COLO668 (cell line): ENCODE data around the gene CSRP1.

Experiments
- DNase-seq: peaks from one replicate; lab custom pipeline; 2025; ENCODE audit not compliant: unreplicated experiment; lab: John Stamatoyannopoulos, UW

Gene CSRP1

DNA sequence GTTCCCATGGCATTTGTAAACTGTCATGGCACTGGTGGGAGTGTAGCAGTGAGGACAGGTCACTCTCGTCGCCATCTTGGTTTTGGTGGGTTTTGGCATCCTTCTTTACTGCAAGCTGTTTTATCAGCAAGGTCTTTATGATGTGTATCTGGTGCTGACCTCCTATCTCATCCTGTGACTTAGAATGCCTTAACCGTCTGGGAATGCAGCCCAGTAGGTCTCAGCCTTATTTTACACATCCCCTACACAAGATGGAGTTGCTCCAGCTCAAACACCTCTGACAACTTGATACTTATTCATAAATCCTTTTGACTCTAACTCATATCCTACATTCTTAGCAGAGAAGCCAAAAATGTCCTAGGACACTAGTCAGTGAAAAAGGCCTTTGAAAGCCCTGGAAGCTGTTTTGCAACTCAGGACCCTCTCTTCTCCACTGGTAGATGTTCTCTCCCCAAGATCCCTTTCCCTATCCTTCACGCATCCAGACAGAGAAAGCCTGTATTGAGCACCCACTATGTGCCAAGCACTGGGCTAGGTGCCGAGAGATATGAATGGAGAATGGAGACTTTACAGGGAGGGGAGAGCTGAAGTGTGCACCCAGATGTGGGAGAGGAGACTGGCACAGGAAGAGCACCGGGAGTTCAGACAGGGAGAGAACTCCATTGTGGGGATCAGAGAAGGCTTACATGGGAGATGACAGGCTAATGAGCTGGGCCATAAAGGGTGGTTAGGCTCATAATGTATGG lies 6.7 kb upstream of the CSRP1 start:
- no peak for DNase-seq

DNA sequence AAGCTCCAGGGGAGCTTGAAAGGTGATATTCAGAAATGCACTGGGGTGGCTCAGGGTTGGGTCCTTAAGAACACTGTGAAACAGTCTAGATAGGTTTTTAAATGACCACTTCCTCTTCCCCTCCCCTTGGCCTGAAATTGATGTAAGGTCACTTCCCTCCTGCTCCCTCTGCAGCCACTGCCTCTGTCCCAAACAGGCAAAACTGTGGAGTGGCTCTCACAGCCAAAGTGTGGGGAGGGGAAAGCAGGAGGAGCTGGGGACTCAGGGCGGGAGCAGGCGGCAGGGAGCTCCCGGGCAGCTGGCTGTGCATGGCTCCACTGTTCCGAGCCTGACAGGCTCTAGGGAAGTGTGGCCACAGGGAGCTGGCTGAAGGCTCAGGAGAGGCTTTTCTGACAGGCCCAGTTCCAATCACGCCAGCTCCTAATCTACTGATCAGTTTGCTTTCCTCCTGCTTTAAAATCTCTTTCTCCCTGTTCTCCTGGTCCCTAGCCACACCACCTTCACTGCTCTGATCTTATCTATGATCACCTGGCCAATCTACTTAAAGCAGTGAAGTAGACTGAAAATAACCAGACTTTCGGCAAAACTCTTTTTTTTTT lies 5.1 kb upstream of the CSRP1 start:
- peak; percentile 26 for DNase-seq

DNA sequence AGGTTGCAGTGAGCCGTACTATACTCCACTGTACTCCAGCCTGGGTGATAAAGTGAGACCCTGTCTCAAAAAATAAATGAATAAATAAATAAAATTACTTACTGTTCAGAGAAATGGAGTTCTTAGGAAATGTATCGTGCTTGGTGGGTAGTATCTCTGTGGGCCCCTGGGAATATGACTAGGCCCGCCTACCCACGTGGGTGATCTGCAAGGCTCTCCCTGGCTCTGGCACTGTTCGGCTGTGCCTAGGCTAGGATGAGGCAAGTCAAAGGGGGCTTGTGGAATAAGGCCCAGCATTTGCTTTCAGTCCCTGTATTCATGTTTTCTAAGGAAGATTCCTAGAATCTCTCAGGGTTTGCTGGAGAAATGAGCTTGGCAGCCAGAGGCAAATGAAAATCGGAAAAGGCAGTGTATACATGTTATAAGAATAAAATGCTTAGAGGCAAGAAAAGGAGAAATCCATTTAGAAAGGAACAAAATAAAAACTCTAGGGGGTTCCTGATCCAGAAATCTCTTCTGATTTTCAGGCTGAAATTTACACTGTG lies 4.5 kb upstream of the CSRP1 start:
- DNase-seq = no peak

DNA sequence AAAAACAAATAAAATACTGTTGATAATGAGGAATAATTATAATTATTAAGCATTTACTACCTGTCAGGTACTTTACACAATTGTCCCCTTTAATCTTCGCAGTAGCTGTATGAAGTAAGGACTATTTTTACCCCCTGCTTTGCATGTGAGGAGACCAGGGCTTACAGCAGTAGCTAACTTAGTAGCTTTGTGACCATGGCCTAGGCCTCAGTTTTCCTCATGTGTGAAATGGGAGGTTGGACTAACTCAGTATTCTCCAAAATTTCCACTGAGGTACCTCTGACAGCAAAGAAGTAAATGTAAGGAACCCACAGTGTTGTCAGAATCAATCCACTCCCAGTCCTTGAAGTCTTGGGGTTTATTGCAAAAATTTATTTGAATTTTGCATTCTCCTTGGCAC lies 3.8 kb upstream of the CSRP1 start:
- no peak for DNase-seq

DNA sequence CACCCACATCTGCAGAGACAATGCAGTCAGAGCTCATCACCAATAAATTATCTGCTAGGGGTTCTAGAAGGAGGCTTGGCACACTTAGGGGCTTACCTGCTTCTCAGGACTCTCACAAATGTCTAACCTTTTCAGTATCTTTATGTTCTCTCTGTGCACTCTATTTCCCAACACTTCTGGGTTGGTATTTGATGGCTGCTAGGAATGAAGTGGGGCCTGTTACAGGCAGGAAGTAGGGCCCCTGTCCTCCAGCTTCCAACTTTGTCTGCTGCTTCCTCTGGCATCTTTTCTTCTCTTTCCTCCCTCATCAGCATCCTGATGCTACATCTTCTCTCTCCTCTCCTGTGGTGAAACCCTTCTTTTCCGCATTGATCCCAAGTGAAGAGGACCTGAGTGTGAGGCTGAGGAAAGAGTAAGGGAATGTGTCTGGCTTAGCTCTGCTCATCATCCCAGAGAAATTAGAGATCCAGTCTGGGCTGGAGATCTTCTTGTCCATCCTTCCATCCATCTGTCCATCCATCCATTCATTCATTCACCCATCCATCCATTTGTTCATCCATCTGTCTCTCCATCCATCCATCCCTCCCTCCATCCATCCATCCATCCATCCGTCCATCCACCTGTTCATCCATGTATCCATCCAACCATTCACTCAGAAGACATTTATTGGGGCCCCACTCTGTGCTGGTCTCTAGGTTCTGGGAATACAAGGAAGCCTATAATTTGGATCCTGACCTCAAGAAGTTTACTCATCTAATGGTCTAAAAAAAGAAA lies 2.9 kb upstream of the CSRP1 start:
- DNase-seq = no peak

DNA sequence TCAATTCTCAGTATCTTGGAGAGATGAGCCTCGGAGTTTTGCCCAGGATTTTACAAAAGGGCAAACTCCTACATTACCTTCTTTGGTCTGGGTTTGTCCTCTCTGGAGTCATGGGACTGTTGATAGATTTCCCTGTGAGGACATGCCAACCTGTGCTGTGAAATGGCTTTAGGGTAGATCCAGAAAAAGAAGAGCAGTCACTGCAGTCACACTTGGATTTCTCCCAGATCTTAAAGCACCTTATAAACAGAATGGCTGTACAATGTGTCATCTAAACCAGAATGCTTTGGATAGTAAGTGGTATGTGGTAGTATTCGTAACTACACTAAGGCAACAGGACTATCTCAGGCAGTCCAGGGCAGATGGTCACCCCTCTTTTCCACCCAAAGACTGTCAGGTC lies 1.9 kb upstream of the CSRP1 start:
- no peak for DNase-seq

DNA sequence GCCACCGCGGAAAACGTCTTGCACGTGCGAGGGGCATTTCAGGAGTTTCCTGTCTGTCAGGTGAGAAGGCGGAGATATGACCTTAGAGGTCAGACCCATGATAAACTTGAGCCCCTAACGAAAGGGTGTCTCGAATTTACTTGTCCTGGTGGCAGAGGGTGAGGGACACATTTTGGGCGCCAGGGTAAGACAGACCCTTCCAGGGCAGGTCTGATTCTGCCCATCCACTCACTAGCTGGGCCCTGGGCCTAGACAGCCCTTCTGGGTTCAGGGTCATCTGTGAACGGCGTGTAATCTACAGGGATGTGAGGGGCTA lies 395 bp upstream of the CSRP1 start:
- no peak for DNase-seq

DNA sequence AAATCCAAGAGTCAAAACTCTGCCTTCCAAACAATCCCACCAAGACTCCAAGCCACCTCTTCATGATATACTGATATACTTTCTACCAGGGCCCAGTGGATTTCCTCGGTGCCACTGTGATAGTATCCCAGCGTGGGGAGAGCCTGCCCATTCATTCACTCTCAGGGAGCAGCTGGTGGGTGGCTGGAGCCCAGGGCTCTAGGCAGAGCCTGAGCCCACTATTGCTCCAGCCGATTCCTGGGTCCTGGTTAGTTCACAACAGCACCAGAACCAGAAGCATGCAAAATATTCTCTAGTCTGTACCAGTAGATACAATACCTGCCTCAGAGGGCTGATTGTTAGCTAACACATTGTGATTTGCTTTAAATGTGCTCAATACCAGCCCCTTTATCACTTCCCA lies 831 bp downstream of the CSRP1 start:
- peak; percentile 55 for DNase-seq

DNA sequence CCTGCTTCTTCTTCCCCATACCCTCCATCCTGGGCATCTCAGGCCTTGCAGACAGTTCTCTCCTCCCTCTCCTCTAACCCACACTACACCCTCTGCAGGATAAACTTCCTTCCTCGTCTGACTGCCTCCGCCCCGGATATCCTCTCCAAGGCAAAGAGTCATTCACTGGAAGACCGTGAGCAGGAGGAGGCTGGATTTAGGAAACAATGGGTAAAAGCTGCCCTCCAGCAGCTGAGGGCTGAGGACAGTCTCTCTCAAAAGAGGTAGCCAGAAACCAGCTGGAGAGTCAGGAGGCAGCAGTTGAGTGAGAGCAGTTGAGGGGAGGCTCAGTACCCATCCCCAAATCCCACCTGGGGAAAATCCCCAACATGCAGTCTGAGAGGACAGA lies 1.4 kb downstream of the CSRP1 start:
- peak; percentile 80 for DNase-seq

DNA sequence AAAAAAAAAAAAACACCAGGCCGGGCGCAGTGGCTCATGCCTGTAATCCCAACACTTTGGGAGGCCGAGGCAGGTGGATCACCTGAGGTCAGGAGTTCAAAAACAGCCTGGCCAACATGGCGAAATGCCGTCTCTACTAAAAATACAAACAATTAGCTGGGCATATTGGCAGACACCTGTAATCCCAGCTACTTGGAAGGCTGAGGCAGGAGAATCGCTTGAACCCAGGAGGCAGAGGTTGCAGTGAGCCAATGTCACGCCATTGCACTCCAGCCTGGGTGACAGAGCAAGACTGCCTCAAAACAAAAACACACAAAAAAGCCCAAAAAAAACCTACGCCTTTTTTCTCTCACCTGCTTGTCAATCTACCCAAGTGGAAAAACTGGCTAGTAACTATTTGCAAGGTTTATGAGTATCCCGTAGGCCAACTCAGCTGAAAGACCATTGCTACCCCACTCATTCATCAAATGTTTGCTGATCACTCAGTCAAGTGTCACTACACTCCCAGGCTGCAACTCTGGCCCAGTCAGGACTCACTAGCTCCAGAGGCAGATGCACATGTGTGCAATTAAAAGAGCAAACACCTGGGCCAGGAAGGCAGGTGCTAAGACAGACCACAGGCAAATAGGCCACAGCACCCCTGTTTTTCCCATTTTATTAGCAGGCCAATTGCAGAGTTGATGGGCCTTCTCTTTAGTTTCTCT lies 2.0 kb downstream of the CSRP1 start:
- peak; percentile 83 for DNase-seq

DNA sequence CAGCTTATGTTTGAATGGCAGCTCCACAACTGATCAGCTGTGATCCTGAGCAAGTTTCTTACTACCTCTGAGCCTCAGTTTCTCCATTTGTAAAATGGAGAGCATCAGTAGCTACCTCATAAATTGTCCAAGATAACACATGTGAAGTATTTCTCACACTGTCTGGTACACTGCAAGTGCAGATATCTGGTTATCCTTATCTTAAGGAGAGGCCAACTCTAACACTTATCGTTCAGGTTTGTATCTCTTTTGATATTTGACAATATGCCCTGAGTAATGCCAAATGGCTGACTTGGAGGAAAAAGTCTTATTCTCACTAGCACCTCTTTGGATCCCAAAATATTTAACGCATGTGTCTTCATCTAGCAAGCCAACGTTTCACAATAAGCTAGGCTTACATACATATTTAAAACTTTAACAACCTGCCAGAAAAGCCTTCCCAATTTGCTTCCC lies 2.7 kb downstream of the CSRP1 start:
- DNase-seq = no peak

DNA sequence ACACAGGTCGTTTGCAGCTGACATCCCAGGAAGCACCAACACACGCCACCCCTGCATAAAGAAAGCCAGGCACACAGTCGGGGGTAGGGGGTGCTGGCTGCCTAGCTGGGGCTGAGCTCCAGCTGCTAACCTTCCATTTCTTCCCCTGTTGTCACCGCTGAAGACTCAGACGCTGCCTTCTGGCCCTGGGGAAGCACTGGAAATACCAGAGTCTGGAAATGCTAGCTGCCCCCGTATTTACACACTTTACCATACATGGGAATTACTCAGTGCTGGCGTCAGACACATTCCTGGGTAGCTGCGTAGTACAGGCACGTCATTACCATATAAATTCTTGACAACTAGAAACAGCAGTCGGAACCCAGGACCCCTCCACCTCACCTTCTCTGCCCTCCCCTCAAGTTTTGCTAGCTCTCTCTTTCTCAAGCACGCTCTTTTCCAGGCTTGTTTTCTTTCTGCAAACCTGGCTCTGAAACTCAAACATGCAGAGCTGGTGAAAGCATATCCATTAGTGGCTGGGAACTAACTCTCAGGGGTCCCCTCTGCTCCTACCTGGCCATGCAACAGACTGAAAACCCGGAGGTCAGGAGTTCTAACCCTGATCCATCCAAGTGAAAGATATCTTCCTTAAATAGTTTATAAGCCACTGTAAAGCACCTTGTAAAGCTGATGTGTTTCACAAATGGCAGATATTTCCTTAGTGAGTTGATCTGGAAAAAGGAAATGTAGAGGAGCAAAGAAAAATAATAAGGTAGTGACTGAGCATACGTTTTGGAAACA lies 3.3 kb downstream of the CSRP1 start:
- DNase-seq = peak; percentile 45

DNA sequence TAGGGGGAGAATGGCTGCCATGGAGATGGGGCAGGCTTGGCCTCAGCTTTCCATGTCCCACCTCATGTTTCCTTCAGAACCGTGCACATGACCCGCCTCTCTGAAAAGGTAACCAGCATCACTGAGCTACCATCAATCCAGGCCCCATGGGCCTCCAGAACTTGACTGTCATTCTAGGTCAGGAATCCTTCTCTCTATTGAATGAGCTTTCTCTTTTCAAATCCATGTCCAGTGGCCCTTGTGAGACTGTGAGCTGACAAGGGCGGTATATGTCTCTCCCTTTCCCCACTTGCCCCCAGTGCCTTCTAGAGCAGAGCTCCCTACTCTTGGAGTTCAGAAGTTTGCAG lies 4.4 kb downstream of the CSRP1 start:
- no peak for DNase-seq

DNA sequence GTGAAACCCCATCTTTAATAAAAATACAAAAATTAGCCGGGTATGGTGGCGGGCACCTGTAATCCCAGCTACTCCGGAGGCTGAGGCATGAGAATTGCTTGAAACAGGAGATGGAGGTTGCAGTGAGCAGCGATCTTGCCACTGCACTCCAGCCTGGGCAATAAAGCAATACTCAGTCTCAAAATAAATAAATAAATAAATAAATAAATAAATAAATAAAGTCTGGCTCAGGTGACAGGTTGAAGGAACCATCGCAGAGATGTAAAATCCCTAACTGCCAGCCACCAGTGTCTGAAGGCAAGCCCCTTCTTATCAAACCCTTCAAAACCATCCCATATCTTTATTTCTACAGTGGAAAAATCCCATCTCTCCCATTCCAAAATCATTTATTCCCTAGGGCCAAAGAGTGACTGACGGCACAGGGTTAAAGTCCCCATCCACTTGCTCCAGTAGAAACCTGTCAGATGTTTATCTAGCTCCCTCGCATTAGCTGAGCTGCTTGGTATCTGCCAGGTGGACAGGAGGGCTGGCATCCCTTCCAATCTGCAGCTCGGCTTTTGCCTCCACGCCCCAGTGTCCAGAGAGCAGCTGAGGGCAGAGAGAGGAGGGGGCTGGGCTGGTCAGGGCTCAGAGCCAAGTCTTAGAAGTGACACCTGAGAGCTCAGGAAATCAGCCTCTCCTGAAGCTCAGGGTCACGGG lies 5.0 kb downstream of the CSRP1 start:
- DNase-seq = peak; percentile 86

DNA sequence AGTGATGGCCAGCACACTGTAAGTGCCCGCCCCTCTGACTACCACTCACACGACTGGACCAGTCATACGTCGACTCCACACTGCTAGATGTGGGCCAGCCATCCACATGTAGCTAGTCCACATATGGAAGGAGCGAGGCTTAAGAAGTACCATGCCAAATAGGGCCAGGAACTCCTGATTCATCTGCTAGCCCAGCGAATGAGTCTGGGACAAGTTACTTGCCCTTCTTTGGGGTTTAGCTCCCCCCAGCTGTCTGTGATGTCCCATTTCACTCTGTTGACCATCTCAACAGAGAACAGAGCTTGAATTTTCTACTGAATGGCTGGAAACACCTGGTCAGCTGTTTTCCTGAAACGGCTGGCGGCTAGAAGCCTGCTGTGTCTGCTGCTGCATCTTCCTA lies 5.8 kb downstream of the CSRP1 start:
- DNase-seq = no peak

DNA sequence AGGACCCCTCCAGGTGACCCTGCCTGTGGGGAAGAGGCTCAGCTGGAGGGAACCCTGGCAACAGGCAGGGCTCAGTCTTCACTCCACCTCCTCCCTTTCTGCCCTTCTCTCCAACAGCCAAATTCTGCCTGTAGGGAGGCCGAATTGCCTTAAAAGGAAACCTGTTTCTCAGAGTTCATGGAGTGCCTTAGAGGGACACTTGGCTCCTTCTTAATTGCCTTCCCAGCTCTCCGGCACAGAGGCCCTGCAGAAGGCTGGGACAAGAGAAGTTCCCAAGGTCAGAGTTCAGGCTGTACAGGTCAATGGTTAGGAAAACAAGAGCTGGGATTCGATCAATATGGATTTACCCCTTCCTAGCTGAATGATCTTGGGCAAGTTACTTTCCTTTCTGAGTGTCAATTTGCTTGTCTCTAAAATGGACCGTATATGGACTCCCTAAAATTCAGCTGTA lies 6.2 kb downstream of the CSRP1 start:
- no peak for DNase-seq

DNA sequence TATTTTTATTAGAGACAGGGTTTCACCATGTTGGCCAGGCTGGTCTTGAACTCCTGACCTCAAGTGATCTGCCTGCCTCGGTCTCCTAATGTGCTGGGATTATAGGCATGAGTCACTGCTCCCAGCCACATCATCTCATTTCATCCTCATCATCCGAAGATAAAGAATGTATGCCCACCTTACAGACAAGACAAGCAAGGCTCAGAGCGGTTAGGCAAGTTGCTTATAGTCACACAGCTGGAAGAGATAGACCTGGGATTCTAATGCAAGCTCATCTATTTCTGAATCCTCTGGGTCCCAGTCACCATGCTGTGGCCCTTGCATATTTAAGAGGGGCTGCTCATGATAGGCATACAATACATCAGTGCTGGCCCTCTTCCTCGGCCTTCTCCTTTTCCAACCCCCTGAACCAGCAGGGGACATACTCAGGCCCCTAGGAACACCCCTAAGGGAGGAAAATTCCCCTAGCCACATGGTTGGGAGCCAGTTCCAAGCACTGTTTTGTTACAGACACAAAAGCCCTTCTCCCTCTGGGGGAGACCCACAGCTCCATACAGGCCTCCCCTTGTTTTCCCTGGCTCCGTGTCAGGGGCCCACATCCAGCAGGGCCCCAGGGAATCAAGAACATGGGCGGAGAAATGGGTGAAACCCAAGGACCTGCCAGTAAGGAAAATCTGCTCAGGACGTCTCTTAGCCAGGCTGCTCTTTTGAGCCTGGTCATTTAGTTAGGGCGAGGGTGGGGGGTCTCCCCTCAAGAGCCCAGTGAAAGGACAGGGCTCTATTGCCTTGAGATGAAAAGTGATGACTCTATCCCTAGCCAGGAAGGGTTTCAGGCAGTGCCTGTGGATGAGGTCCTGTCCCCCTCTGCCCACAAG lies 6.9 kb downstream of the CSRP1 start:
- DNase-seq = no peak

DNA sequence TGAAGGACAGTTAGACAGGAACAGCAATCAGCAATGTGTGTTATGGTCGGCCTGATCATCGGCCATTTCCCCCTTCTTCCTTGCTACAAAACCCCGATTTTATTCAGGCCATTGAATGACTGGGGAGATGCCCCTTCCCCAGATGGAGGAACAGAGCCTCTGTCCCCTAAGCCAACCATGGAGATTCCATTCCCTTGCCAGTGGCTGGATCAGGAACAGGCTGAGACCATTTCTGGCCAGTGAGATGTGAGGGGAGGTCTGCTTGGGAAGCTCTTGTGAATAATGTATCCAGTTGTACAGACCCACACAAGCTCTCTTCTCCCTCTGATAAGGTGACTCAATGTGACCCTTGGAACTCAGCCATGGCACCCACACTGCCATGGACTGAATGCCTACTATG lies 7.7 kb downstream of the CSRP1 start:
- no peak for DNase-seq

DNA sequence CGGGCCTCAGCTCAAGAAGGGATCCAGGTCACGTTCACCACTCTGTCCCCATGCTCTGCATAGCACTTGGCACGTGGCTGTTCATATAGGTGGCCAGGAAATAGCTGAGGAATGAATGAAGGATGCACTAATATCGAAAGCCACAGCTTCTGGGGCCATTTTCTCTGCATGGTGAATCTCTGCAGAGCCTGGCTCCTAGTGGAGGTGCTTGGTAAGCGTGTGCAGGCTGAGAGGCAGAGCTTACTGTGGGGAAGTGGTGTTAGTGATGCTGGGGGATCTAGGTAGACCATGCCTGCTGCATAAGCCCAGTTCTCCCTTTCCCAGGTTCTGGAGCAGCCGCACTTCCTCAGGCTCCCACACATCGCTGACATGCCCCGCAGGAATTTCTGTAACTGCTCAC lies 8.3 kb downstream of the CSRP1 start:
- DNase-seq = no peak
